Measurements from ENCODE around the gene APOBEC3C. TPM values are rescaled to one million over a fixed set of nuclear protein-coding genes. Genes with fewer than 3 reads are reported as not detected.
"Not testable (repeated sequence)": the region's sequence is repeated elsewhere in the genome, so short reads cannot be mapped to it uniquely, and the experiment has no call there.

APOBEC3C gene
- total RNA-seq, 2 donors from 2014 or later = 18.7 to 31.5 TPM

- DNase-seq (ENCODE audit: low spot score) = no peak
- intact Hi-C loops (cut with DNase I) = no loop called here
Measured at GRCh38 chr22:38981005-38981991, 32.8 kb upstream of the APOBEC3C start.

- intact Hi-C loops (cut with DNase I) = no loop called here
Measured at GRCh38 chr22:38981992-38982927, 31.8 kb upstream of the APOBEC3C start, which contains the start of gene APOBEC3B. TSS of gene APOBEC3B (plus strand) at chr22:38982347. CDS start at chr22:38982454, 107 bp downstream.

GRCh38 chr22:38984224-38984623 lies 29.8 kb upstream of the APOBEC3C start:
- no peak for DNase-seq (ENCODE audit: low spot score)
- intact Hi-C loops (cut with DNase I) = no loop called here

More at GRCh38 chr22:38981992-38982927, 31.8 kb upstream of the APOBEC3C start, which contains the start of gene APOBEC3B:
- peak; percentile 93 for DNase-seq (ENCODE audit: low spot score)

- intact Hi-C loops (cut with DNase I); DNase-seq (ENCODE audit: low spot score): not testable (repeated sequence)
Measured at GRCh38 chr22:38984784-38985757, 29.0 kb upstream of the APOBEC3C start.

GRCh38 chr22:38986629-38987028 lies 27.4 kb upstream of the APOBEC3C start:
- intact Hi-C loops (cut with DNase I) = no loop called here

GRCh38 chr22:38987171-38987895 lies 26.7 kb upstream of the APOBEC3C start:
- intact Hi-C loops (cut with DNase I) = no loop called here
- no peak for DNase-seq (ENCODE audit: low spot score)

More at GRCh38 chr22:38986629-38987028, 27.4 kb upstream of the APOBEC3C start:
- DNase-seq (ENCODE audit: low spot score) = no peak

GRCh38 chr22:38989466-38989865 lies 24.6 kb upstream of the APOBEC3C start:
- DNase-seq (ENCODE audit: low spot score) = no peak
- intact Hi-C loops (cut with DNase I) = no loop called here

GRCh38 chr22:38992871-38993371 lies 21.1 kb upstream of the APOBEC3C start:
- DNase-seq (ENCODE audit: low spot score) = not testable (repeated sequence)
- intact Hi-C loops (cut with DNase I) = loop anchor here in 1 of 2 donors (10.0 kb wide), 1 partner anchor 218 kb away; no protein-coding TSS in a partner anchor

GRCh38 chr22:38996105-38996504 lies 18.0 kb upstream of the APOBEC3C start:
- intact Hi-C loops (cut with DNase I) = loop anchor here in 1 of 2 donors (2.0 to 10.0 kb wide), 2 partner anchors 27 to 221 kb away; no protein-coding TSS in a partner anchor

GRCh38 chr22:38997518-38997917 lies 16.5 kb upstream of the APOBEC3C start:
- no peak for DNase-seq (ENCODE audit: low spot score)
- intact Hi-C loops (cut with DNase I) = loop anchor here in 1 of 2 donors (2.0 to 10.0 kb wide), 2 partner anchors 29 to 223 kb away; no protein-coding TSS in a partner anchor

More at GRCh38 chr22:38996105-38996504, 18.0 kb upstream of the APOBEC3C start:
- DNase-seq (ENCODE audit: low spot score) = no peak

GRCh38 chr22:39003165-39003638 lies 10.9 kb upstream of the APOBEC3C start:
- intact Hi-C loops (cut with DNase I) = loop anchor here in 1 of 2 donors (5.0 to 10.0 kb wide), 3 partner anchors 122 to 236 kb away; no protein-coding TSS in a partner anchor
- peak; percentile 90 for DNase-seq (ENCODE audit: low spot score)

GRCh38 chr22:39007177-39007576 lies 6.9 kb upstream of the APOBEC3C start:
- no peak for DNase-seq (ENCODE audit: low spot score)
- intact Hi-C loops (cut with DNase I) = loop anchor here in 1 of 2 donors (10.0 kb wide), 1 partner anchor 118 kb away; no protein-coding TSS in a partner anchor

- intact Hi-C loops (cut with DNase I) = loop anchor here in 1 of 2 donors (10.0 kb wide), 1 partner anchor 116 kb away; no protein-coding TSS in a partner anchor
Measured at GRCh38 chr22:39008271-39008850, 5.7 kb upstream of the APOBEC3C start.

GRCh38 chr22:39010946-39011345 lies 3.1 kb upstream of the APOBEC3C start:
- intact Hi-C loops (cut with DNase I) = loop anchor here in 1 of 2 donors (5.0 kb wide), 1 partner anchor 106 kb away; no protein-coding TSS in a partner anchor

More at GRCh38 chr22:39008271-39008850, 5.7 kb upstream of the APOBEC3C start:
- DNase-seq (ENCODE audit: low spot score) = not testable (repeated sequence)

GRCh38 chr22:39012533-39013511 lies 1.2 kb upstream of the APOBEC3C start:
- intact Hi-C loops (cut with DNase I) = loop anchor here in 1 of 2 donors (5.0 kb wide), 1 partner anchor 104 kb away; no protein-coding TSS in a partner anchor
- DNase-seq (ENCODE audit: low spot score) = no peak

More at GRCh38 chr22:39010946-39011345, 3.1 kb upstream of the APOBEC3C start:
- no peak for DNase-seq (ENCODE audit: low spot score)

Data from posterior vena cava (tissue), 2 donors.